WERI-Rb-1 (cell line): ENCODE results near the gene MIPOL1.

ENCODE experiments used
- DNase-seq: peaks from one replicate; pipeline ENCODE4 v3.0.0-alpha.2; 2020
- H3K27ac ChIP-seq: fragments of 250-450 bp; sonication (Bioruptor Pico); 2 replicates; pipeline ENCODE4 v1.5.1; 2020; ENCODE audit warnings: mild to moderate bottlenecking, moderate library complexity
- H3K27me3 ChIP-seq: fragments of 250-450 bp; sonication (Bioruptor Pico); 2 replicates; pipeline ENCODE4 v1.5.1; 2021; ENCODE audit warnings: mild to moderate bottlenecking, low read depth, moderate library complexity; ENCODE audit not compliant: insufficient read depth, severe bottlenecking
- H3K36me3 ChIP-seq: fragments of 250-450 bp; sonication (Bioruptor Pico); 2 replicates; pipeline ENCODE4 v1.5.1; 2020; ENCODE audit warnings: mild to moderate bottlenecking, moderate library complexity
- H3K4me3 ChIP-seq: 2 replicates; pipeline ENCODE4 v1.5.1; 2011; ENCODE audit warnings: low read depth, mild to moderate bottlenecking, control low read depth, low read length
- H3K9me3 ChIP-seq: fragments of 250-450 bp; sonication (Bioruptor Pico); 2 replicates; pipeline ENCODE4 v1.5.1; 2021; ENCODE audit warnings: mild to moderate bottlenecking, moderate library complexity; ENCODE audit not compliant: severe bottlenecking
- TF ChIP-seq, protein P1 (sequence below): IDR thresholded peaks from 2 replicates; pipeline ENCODE4 v1.5.1; 2011; ENCODE audit warnings: low read depth, mild to moderate bottlenecking, control low read depth, inconsistent platforms, low read length

Gene MIPOL1

DNA sequence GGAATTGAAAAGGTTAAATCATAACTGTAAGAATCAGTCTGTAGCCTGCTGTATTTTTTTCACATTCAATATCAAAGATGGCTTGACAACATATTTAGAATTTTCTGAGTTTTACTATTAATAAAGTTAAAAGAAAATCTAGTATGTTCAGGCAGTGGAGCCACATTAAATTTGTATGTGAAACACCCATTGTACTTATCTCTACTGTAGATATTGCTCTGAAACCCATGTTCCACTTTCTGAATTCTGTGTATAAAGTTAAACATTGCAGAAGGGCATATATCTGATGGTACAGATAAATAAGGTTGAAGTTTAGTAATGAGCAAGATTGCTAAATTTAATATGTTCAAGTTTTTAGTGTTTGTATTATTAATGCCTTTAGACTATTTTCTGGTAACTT is 224.6 kb downstream of the MIPOL1 start:
- H3K9me3 ChIP-seq, result no peaks in the 10 kb centered on the region
- TF ChIP-seq, protein P1, sequence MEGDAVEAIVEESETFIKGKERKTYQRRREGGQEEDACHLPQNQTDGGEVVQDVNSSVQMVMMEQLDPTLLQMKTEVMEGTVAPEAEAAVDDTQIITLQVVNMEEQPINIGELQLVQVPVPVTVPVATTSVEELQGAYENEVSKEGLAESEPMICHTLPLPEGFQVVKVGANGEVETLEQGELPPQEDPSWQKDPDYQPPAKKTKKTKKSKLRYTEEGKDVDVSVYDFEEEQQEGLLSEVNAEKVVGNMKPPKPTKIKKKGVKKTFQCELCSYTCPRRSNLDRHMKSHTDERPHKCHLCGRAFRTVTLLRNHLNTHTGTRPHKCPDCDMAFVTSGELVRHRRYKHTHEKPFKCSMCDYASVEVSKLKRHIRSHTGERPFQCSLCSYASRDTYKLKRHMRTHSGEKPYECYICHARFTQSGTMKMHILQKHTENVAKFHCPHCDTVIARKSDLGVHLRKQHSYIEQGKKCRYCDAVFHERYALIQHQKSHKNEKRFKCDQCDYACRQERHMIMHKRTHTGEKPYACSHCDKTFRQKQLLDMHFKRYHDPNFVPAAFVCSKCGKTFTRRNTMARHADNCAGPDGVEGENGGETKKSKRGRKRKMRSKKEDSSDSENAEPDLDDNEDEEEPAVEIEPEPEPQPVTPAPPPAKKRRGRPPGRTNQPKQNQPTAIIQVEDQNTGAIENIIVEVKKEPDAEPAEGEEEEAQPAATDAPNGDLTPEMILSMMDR, result no peak
- no peaks in the 10 kb centered on the region for H3K36me3 ChIP-seq
- no peak for DNase-seq
- H3K27ac ChIP-seq, result no peak overlapping the region
- H3K27me3 ChIP-seq, result no peaks in the 10 kb centered on the region
- no peak overlapping the region for H3K4me3 ChIP-seq

DNA sequence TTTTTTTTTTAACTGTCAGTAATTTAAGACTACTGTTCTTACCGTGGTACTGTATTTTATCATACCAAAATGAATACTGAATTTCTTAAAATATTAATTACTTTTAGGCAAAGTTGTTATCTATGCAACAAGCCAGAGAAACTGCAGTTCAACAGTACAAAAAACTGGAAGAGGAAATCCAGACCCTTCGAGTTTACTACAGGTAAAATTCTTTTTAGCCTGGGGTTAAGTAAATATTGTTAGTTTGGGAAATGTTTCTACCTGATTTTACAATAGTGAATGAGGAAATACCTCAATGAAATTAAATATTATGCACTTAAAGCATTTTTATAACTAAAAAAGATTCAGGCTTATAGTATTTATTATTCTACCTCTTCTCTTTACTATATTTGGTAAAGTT is 225.0 kb downstream of the MIPOL1 start:
- H3K27me3 ChIP-seq, result no peaks in the 10 kb centered on the region
- DNase-seq, result no peak
- TF ChIP-seq, protein P1, result no peak

DNA sequence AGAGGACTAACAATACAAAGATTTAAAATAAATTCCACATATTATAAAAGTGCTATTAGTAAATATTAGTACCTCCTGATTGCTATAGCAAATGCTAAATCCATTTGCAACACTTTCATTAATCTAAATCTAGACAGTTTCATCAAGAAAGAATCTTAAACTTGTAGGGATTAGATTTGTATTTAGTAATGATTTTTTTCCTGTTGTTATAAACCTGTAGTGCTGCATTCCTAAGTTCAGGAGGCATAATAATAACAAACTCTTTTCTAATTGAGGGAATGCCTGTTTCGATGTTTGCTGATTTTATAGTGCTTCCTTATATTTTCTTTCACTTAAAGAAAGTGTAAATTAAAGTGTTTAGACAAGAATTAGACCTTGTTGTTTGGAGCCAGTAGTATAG is 231.2 kb downstream of the MIPOL1 start:
- H3K27ac ChIP-seq, result no peak overlapping the region
- DNase-seq, result no peak

More for the DNA sequence above, 225.0 kb downstream of the MIPOL1 start:
- Histone ChIP-seq H3K36me3 (no peaks in the 10 kb centered on the region), H3K27ac (no peak overlapping the region), H3K4me3 (no peak overlapping the region), H3K9me3 (no peaks in the 10 kb centered on the region)

DNA sequence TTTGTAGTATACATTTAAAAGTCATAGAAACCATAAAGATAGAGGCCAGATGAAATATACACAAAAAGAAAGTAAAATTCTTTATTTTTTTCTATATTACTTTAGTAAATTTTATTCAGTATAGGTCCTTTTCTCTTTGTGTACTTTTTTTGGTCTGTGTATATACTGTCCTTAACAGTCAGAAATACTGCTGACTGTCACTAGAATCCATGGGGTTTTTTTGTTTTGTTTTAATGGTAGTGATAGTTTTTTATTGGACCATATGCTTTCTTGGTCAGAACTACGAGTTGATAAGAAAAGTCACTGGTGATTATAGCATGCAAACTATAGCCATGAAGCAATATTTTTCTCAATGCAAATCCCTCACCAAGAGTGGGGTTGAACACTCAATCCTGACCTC is 231.9 kb downstream of the MIPOL1 start:
- Histone ChIP-seq H3K27me3 (no peaks in the 10 kb centered on the region), H3K27ac (no peak overlapping the region), H3K9me3 (no peaks in the 10 kb centered on the region), H3K4me3 (no peak overlapping the region), H3K36me3 (no peaks in the 10 kb centered on the region)
- TF ChIP-seq, protein P1, result no peak
- DNase-seq, result no peak

More for the DNA sequence above, 231.2 kb downstream of the MIPOL1 start:
- Histone ChIP-seq H3K9me3 (no peaks in the 10 kb centered on the region), H3K36me3 (no peaks in the 10 kb centered on the region), H3K4me3 (no peak overlapping the region), H3K27me3 (no peaks in the 10 kb centered on the region)
- TF ChIP-seq, protein P1, result no peak

DNA sequence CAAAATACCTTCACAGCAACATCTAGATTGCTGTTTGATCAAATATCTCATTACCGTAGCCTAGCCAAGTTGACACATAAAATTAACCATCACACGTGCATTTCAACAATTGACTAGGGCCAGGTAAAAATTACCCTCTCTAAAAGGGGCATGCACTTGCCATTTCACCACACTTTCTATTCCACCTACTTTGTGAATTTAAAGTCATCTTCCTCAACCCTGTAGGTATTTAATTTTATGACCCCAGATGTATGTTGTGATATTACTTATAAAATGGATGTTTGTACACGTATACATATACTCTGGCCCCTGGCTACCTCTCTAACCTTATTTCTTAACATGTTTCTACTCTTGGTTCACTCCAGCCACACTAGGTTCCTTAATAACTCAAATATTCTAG is 237.1 kb downstream of the MIPOL1 start:
- Histone ChIP-seq H3K36me3 (no peaks in the 10 kb centered on the region), H3K27ac (no peak overlapping the region), H3K9me3 (no peaks in the 10 kb centered on the region), H3K4me3 (no peak overlapping the region), H3K27me3 (no peaks in the 10 kb centered on the region)
- DNase-seq, result no peak
- TF ChIP-seq, protein P1, result no peak

DNA sequence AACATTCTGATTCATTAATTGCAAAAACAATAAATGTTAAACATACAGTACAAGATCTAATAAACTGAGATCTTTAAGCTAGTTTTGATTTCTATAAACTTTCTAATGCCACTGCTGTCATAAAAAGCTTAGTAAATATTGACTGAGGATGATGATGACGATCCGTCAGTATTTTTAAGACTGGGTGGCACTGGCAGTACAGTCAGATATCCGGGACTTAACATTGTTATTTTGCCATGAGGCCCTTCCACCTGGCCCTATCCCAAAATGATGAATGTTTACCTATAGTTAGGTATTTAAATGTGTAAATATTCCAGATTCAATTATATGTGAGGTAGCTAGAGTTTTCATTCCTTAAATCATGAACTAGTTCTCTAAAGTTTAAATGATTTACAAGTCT is 238.8 kb downstream of the MIPOL1 start:
- TF ChIP-seq, protein P1, result no peak
- H3K36me3 ChIP-seq, result no peaks in the 10 kb centered on the region
- H3K27ac ChIP-seq, result no peak overlapping the region

More for the DNA sequence above, 238.8 kb downstream of the MIPOL1 start:
- H3K27me3 ChIP-seq, result no peaks in the 10 kb centered on the region
- H3K4me3 ChIP-seq, result no peak overlapping the region
- no peak for DNase-seq
- H3K9me3 ChIP-seq, result no peaks in the 10 kb centered on the region
